ENCODE measurements around the gene SPRR5.

SPRR5 gene

DNA sequence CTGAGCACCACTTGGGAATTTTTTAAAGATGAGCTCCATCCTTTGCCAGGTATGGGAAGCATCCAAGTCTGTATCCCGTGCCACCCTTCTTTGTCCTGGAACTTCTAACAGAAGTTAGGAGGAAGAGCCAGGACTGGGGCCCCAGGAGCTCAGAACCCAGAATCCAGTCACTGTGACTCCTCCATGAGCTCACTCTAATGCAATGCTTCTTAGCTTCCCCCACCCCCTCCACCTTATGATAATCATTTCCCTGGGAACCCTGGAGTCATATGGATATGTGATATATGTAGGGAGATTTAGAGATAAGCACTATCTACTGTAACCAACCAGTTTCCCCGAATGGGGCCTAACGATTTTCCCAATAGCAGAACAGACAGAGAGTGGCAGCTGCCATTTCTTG lies 758 bp upstream of the SPRR5 start:
- no peak for DNase-seq (ENCODE audit: low read depth in 2 of 2)

DNA sequence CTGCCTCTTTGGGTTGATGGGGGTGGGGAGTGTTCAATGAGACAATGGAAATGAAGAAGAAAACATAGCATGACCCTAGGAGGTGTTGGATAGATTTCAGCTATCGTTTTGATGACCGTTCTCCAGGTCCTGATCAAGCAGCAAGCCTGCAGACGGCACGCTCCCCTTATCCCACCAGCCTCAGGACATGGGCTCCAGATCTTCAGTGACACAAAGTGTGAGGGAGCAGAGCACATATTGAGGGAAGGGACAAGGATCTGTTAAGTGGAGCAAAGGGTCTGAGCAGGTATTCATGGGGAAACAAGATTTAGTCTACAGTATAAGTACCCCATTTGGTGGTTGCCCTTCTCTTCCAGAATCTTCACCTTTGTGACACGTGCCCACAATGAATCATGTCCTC lies 4.7 kb downstream of the SPRR5 start:
- DNase-seq (ENCODE audit: low read depth in 2 of 2) = no peak

DNA sequence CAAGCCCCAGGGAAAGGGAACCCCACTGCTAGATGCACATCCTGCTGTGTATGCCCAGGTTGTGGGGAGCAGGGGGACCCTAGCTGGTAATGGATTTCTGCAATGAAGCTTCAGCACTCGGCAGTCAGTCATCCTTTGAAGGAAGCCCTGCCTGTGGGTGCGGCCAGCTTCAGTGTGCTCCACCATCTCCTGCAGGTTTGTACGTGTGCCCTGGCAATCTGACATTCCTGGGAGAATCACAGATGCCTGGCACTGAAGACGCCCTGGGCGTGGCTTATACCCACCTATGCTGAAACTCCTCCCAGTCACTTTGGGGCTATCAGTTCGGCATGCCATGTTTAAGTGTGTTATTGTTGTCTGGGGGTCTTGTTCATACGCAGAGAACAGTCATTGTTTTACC lies 6.8 kb downstream of the SPRR5 start:
- DNase-seq (ENCODE audit: low read depth in 2 of 2) = no peak

DNA sequence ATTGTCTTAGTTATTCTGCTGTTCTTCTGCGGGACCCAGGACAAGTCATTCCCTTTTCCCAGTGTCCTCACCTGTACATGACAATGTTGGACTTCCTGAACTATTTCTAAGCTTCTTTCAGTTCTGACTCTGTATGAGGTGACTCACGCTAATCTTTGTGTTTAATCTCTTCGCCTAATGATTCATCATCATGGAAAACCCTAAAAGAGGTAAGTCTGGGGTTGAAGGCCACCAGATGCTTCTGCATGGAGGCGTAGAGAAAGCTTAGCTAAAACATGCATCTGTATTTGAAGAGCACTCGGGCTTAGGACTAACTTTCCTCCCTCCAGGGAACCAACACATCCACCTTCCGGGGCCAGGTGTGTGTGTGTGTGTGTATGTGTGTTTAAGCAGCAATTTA lies 7.4 kb downstream of the SPRR5 start:
- DNase-seq (ENCODE audit: low read depth in 2 of 2) = no peak

DNA sequence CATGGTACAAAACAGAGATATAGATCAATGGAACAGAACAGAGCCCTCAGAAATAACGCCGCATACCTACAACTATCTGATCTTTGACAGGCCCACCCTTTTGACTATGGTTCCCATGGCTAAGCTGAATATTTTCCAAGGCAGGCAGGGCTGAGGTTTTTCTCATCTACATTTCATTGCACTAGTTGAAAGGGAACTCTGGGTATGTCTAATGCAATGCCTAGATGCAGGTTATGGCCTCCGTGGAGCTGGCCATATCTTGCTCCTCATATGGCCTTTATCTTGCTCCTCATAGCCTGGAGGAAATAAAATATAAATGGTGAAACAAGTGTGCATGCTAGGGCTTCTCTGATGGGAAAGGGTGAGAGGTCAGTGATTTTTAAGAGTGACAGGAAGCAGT lies 10.6 kb downstream of the SPRR5 start:
- no peak for DNase-seq (ENCODE audit: low read depth in 2 of 2)

DNA sequence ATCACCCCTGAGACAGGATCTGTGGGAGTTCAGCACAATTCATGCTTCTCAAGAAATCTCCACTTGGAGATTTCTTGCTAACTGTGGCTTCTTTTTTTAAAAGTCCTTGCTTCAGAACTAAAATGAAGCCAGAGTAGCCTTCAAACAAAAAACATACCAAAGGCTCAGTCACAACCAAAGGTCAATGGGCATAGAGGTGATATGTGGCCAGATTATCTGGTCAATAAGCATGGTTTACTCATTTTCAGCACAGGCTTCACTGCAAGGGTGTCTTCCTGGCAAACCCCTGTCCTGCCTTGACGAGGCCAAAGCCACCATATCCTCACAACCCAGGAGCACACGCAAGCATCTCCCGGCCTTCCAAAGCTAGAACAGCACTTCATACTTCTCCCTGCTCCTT lies 12.3 kb downstream of the SPRR5 start:
- DNase-seq (ENCODE audit: low read depth in 2 of 2) = no peak

DNA sequence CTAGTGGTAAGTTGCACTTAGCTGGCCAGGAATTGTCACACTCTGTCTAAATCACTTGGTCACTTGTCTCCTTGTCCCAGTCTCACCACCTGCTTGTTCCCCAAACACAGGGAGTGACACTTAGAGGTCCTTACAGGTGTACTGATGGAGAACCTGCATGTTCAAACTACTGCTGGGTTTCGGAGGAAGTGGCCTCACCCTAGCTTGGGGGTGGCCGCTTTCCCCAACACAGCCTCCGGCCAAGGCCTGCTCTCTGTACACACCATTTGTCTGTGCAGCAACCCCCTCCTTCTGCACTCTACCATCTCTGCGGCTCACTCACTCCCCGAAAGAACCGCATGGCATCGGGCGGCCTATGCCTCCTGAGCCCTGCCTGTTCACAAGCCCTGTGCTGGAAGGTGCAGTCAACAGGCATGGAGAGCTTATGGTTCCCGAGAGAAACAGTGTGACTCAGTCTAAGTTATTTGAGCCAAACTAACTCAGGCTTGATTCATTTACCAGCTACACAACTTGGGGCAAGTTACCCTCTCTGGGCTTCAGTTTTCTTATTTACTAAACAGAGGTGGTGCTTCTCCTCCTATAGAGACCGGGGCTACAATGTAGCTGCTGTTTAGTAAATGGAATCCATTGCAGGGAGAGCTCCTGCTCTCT lies 12.9 kb downstream of the SPRR5 start:
- DNase-seq (ENCODE audit: low read depth in 2 of 2) = no peak

DNA sequence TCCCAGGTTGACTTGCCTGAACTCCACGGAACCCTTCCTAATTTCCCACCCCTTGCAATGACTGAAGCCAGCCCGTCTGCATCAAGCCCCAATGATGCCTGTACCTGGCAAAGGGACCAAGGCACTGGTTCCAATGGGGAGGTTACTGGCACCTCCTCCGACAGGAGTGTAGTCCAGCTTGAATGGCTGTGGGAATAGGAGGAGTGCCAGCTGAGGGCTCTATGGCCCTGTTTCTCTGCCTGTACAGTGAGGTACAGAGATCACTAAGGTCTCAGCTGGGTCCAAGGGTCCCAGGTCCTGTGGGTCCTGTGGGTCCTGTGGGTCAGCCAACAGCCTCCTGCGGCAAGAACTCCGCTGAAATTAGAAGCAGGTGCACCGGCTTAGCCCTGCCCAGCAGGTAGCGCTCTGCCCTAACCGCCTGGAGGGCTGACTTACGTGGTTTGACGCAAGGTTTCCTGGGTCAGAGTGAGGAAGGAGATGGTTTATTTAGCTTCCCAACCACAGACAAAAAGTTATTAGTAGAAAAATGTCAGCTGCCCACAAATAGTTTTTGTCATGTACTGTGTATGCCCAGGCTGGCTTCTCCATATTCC lies 13.5 kb downstream of the SPRR5 start:
- DNase-seq (ENCODE audit: low read depth in 2 of 2) = no peak

DNA sequence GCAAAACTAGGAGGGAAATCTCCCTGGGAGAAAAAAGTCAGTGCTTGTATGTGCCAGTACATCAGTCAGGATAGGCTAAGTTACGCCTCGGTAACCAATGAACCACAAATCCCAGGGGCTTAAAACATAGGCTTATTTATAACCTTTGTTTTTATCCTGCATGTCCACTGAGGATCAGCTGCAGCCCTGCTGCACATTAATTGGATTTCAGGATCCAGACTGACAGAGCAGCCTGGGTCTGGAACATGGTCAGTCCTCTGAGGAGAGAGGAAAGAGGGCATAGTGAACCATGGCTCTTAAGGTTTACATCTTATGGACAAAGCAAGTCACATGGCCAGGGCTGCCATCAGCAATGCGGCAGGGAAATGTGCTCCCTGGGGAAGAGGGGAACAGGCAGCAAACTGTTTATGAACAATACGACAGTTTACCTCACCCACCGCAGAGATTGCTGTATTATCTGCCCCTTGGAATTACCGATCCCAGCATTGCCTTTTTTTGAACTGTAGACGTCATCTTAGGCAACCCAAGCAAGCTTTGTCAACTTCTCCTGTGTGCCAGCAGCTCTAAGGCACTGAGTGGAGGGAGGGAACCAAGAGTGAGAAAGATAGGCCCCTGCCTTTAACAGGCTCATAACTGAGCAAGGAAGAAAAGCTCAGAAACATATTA lies 14.4 kb downstream of the SPRR5 start:
- DNase-seq (ENCODE audit: low read depth in 2 of 2) = no peak

DNA sequence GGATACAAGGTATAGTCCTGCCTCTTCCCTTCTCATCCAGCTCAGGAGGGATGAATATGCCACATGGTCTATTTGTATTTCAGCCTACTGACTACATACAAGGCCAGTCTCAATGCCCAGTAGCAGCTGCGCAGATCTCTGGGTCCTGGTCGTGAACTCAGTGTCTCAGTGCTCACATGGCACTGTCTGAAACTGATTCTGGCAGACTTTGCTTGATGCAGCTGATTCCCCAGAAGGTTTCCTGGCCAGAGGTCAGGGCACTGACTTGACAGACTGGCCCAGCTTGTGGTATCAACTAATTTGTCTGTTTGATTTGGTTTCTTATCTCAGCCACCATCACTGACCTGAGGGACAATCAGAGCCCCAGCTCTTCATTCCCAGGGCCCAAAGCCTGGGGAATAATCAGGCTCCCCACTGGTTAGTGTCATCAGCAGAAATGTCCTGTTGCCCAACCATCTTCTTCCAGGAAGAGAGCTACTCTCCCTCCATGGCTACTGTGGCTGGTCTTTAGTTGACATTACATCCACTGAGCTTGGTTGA lies 15.9 kb downstream of the SPRR5 start:
- no peak for DNase-seq (ENCODE audit: low read depth in 2 of 2)

DNA sequence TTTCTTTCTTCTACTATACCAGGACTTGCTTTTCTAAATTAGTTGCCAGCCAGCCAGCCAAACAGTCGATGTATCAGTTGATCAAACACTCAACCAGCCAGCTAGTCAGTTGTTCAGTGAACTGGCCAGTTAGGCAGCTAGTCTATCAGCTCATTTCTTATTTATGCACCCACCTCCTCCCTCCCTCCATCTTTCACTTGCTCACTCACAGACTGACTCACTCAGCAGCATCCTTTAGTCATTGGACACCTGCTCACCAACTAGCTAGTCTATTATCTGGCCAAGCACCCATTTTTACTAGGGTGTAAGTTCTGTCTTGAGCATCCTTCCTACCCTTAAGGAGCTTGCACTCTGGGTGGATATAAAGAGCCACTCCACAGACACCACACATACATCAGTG lies 17.5 kb downstream of the SPRR5 start:
- no peak for DNase-seq (ENCODE audit: low read depth in 2 of 2)

DNA sequence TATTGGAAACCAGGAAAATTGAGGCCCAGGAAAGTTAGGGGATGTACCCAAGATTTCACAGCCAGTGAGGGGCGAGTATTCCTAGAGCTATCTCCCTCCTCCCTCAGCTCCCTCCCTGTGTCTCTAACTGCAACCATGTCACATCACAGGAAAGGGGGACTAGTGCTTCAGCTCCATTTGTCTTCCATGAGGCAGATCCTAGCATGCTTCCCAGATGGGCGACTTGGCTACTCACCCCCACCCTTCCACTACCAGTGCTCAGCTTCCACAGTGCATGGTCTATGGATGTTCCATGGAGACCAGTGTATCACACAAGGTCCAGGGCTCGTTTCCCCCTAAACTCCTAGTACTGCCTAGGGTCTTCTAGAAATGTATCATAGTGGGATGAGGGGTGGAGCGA lies 18.8 kb downstream of the SPRR5 start:
- no peak for DNase-seq (ENCODE audit: low read depth in 2 of 2)

DNA sequence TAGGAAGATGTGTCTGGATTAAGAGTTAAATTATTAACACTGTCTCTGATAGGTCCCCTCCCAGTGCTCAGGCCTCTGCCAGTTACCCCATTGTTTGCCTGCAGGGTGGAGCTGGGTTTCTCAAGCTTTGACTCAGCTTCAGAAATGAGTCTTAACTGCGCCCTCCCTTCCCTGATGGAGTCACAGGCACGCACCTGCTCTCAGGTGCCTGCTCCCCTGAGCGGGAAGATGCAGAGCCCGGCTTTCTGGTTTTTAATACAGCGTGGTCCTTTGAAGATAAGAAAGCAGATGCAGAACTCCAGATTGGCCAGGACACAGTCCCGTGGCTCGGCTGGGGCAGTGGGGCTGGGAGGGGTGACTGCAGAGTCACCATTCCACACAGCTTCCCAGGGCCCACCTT lies 20.2 kb downstream of the SPRR5 start:
- DNase-seq (ENCODE audit: low read depth in 2 of 2) = no peak

DNA sequence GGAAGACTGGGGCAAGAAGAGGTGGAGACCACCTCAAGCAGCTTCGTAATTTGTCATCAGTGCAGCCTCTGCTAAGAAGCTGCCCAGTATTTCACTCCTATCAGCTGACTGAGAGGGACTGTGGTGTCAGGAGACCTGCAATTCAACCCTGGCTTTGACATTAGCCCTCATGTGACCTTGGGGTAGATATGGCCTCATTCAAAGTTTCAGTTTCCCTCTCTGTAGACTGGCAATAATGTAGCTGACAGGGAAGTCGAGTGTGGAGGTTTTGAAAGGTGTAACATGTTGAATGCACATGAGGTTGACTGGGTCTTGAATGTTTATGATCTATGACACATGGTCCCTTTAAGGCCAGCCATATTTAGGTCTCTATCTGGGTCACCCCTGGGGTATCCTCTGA lies 21.2 kb downstream of the SPRR5 start:
- DNase-seq (ENCODE audit: low read depth in 2 of 2) = no peak

DNA sequence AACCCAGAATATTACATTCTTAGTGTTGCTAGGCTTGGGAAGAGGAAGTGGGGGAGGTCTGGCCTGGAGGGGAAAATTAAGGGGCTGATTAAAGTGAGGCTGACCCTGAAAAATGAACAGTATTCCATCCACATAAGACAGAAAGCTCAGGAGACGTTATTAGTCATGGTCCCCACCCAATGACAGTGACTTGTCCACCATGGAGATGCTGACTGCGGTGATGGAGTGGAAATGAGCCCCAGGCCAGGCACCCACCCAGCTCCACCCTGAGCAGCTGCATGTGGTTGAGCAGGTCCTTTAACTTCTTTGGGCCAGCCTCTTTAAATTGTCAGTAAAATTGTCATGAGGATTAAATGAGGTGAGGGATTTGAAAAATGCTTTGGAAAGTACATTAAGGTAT lies 22.0 kb downstream of the SPRR5 start:
- no peak for DNase-seq (ENCODE audit: low read depth in 2 of 2)

DNA sequence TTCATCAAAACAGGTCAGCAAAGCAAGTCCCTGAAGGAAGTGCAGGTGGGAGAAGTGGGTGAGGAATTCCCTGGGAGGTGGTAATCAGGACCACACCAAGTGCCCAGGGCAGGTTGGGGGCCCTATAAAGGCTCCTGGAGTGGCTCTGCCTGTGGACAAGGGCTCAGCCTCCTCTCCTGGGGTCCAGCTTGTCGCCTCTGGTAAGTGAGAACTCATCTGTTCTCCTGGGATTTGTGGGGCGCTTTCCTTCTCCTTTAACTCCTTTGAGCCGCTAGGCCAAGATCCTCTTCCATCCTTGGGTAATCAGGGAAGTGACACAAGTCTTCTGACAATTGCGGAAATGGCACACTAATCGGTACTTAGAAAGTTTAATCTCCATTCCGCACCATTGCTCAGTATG lies 23.5 kb downstream of the SPRR5 start, which contains the start of gene SPRR4:
SPRR4 (plus strand) TSS at position 154 of the 400 bp plus-strand sequence. CDS start 1,243 bp downstream, outside the sequence.
- no peak for DNase-seq (ENCODE audit: low read depth in 2 of 2)

DNA sequence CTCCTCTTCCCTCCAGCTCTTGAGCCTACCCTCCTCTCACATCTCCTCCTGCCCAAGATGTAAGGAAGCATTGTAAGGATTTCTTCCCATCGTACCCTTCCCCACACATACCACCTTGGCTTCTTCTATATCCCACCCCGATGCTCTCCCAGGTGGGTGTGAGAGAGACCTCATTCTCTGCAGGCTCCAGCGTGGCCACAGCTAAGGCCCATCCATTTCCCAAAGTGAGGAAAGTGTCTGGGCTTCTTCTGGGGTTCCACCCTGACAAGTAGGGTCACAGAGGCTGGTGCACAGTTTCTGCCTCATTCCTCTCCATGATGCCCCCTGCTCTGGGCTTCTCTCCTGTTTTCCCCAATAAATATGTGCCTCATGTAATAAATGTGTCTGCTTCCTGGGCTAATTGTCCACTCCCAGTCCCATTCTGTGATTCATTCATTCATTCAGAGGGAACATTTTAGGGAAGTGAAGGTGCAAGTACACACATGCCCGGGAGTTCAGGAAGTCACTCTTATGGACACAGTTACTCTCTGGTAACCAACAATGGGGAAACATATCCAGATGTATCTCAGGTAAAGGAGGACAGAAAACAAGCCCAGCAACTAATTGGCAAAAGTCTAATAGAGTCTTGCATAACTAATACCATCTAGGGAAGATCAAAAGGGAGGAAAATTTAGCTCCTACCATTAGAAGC lies 25.3 kb downstream of the SPRR5 start:
- DNase-seq (ENCODE audit: low read depth in 2 of 2) = no peak

DNA sequence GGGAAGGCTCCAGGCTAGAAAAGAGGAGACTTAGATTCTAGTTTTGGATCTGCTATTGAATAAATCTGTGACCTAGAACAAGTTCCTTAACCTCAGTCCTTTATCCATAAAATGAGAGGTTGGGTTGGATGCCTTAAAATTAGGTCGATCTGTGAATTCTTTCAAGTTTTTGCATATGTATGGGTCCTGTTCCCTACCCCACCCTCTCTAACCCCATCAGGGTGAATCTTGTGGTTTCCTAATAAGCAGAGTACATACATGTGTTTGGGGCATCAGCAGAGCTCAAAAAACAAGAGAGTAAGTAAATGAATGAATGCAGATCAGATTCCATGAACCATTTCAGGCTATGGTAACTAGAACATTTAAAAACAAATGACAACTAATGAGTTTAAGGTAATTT lies 29.7 kb downstream of the SPRR5 start:
- no peak for DNase-seq (ENCODE audit: low read depth in 2 of 2)

DNA sequence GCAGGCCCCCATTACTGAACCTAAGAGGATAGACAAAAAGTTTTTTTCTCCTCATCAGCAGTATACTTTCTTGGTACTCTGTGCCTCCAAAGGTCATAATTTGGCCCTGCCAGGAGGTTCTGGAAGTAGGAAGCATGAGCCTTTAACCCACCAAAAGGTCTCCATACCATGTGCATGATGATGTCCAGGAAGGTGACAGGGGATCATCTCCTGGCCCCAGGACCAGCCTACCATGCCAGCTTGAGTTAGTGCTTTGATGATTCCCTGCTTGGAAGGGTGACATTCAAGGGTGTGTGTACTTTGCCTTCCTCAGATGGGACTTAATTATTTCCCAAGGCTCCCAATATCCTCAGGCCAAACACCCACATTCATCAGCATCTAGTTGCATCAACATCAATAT lies 30.6 kb downstream of the SPRR5 start:
- no peak for DNase-seq (ENCODE audit: low read depth in 2 of 2)

DNA sequence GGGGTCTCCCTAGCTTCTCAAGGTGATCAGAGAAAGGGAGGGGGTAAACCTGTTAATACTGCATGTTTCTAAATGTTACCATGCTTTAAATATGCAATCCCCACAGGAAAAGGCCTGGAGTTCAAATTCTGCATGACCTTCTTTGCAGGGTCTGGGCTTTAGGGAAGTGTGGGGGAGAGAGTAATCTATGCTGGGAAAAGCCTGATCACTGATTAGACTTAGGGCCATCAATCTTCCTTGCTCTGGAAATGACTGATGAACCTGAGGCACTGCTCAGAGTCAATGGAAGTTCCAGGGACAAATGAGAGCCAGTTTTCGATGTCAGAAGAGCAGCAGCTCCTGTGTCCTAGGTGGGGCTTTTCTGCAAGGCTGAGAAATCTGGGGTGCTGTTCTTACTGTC lies 33.7 kb downstream of the SPRR5 start:
- no peak for DNase-seq (ENCODE audit: low read depth in 2 of 2)

DNA sequence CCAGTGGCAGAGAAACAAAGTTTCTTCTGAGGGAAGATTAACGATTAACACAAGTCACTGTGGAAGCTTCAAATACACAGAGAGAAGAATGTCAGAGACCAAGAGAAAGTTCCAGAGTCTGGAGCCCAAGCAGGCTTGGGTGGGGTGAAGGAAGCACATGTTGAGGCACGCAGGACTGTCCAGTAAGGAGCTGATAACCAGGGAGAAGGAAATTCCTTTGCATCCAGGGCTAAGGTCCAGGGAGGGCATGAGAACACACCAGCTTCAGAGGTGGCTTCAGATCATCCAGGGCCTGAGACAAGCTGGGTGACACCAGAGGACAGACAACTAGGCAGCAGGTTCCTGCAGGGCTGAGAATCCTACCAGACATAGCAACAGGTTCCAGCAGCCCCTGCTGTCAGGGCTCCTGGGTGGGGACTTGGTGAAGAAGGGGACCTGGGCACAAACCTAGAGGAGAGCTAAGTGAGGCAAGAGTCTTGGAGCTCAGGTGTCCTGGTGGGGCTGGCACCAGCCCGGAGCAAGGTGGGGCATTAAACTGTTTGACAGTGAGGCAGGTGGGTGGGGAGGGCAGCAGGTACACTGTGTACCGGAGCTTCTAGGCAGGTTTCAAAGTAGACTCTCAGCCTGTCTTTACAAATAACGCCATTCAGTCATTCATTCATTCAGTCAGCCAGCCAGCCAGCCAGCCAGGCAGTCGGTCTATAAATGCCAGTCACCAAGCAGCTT lies 34.3 kb downstream of the SPRR5 start:
- DNase-seq (ENCODE audit: low read depth in 2 of 2) = no peak

DNA sequence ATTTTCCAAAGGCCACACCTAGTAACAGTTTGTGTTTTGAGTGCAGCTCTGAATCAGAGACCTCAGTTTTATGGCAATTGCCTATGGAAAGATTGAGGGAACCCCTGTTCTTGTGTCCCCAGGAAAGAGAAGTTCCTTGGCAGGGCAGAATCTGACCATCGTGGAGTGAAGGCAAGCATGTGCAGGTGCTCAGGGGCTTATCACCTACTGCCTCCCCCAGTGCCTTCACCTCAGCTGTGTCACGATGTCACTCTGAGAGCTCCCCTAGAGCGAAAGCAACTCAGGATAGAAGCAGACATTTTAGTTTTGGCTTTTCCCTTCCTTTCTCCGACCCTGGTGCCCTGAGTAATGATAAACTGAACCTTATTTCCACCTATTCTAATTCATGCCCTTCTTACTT lies 35.1 kb downstream of the SPRR5 start:
- no peak for DNase-seq (ENCODE audit: low read depth in 2 of 2)
